Neural progenitor cell (in vitro differentiated cells): ENCODE measurements around the gene ZNF518B. TPM values are rescaled to one million over a fixed set of nuclear protein-coding genes. Genes with fewer than 3 reads are reported as not detected.

ENCODE experiments used
- DNase-seq: peaks from one replicate; pipeline ENCODE4 v3.0.0-alpha.2; 2016; ENCODE audit warnings: low spot score
- H2AFZ ChIP-seq: fragments of 200-600 bp; sonication (generic); replicated peaks from 2 replicates; pipeline ENCODE4 v1.6.1; 2016; ENCODE audit warnings: antibody characterized with exemption
- H3F3A ChIP-seq: fragments of 200-600 bp; sonication (generic); 2 replicates; pipeline ENCODE4 v1.6.1; 2016; ENCODE audit warnings: antibody characterized with exemption, low read depth
- H3K27ac ChIP-seq: fragments of 200-600 bp; sonication (generic); 2 replicates; pipeline ENCODE4 v1.5.1; 2016; ENCODE audit warnings: mild to moderate bottlenecking
- H3K27me3 ChIP-seq: fragments of 200-600 bp; sonication (generic); 2 replicates; pipeline ENCODE4 v1.6.1; 2016; ENCODE audit warnings: mild to moderate bottlenecking, moderate library complexity
- H3K36me3 ChIP-seq: fragments of 200-600 bp; sonication (generic); 2 replicates; pipeline ENCODE4 v1.5.1; 2016
- H3K4me1 ChIP-seq: fragments of 200-600 bp; sonication (generic); 2 replicates; pipeline ENCODE4 v1.6.1; 2016; ENCODE audit warnings: mixed run types
- H3K4me2 ChIP-seq: fragments of 200-600 bp; sonication (generic); 2 replicates; pipeline ENCODE4 v1.6.1; 2016
- H3K4me3 ChIP-seq: fragments of 200-600 bp; sonication (generic); 2 replicates; pipeline ENCODE4 v1.5.1; 2016
- H3K79me2 ChIP-seq: fragments of 200-600 bp; sonication (generic); 2 replicates; pipeline ENCODE4 v1.6.1; 2016; ENCODE audit warnings: low read depth
- H3K9ac ChIP-seq: fragments of 200-600 bp; sonication (generic); 2 replicates; pipeline ENCODE4 v1.6.1; 2016
- H3K9me3 ChIP-seq: fragments of 200-600 bp; sonication (generic); 2 replicates; pipeline ENCODE4 v1.5.1; 2016; ENCODE audit warnings: low read depth
- H4K20me1 ChIP-seq: fragments of 200-600 bp; sonication (generic); 2 replicates; pipeline ENCODE4 v1.6.1; 2016; ENCODE audit warnings: low read depth
- H3K27ac Mint-ChIP-seq: 3 replicates; pipeline ENCODE4 v1.8.0; 2021; ENCODE audit warnings: mixed read lengths
- H3K27me3 Mint-ChIP-seq: 2 replicates; pipeline ENCODE4 v1.8.0; 2022; ENCODE audit warnings: low read depth, mild to moderate bottlenecking, inconsistent platforms, moderate library complexity, mixed read lengths; ENCODE audit not compliant: insufficient read depth
- H3K36me3 Mint-ChIP-seq: 3 replicates; pipeline ENCODE4 v1.8.0; 2021; ENCODE audit warnings: mixed read lengths
- H3K4me1 Mint-ChIP-seq: 3 replicates; pipeline ENCODE4 v1.8.0; 2021; ENCODE audit warnings: mixed read lengths
- H3K4me3 Mint-ChIP-seq: 3 replicates; pipeline ENCODE4 v1.8.0; 2021; ENCODE audit warnings: mild to moderate bottlenecking, moderate library complexity, mixed read lengths
- H3K9me3 Mint-ChIP-seq: 3 replicates; pipeline ENCODE4 v1.8.0; 2020; ENCODE audit warnings: mixed read lengths
- EZH2 ChIP-seq: fragments of 200-600 bp; sonication (generic); IDR thresholded peaks from 2 replicates; pipeline ENCODE4 v1.6.1; 2017; ENCODE audit warnings: antibody characterized with exemption, mild to moderate bottlenecking, moderate library complexity
- EZH2phosphoT487 ChIP-seq: fragments of 200-600 bp; sonication (generic); IDR thresholded peaks from 2 replicates; pipeline ENCODE4 v1.6.1; 2017; ENCODE audit warnings: antibody characterized with exemption
- total RNA-seq: library from RNA; depleted of rRNA; stranded (reverse); fragments of >200 nt; gene quantifications from 2 replicates; pipeline ENCODE4 v1.2.3, GENCODE V29; 2015; ENCODE audit warnings: low replicate concordance
- TF ChIP-seq, protein P1 (sequence below): fragments of 200-600 bp; sonication (generic); IDR thresholded peaks from 2 replicates; pipeline ENCODE4 v1.5.1; 2017; ENCODE audit warnings: antibody characterized with exemption, mild to moderate bottlenecking

ZNF518B gene, protein sequence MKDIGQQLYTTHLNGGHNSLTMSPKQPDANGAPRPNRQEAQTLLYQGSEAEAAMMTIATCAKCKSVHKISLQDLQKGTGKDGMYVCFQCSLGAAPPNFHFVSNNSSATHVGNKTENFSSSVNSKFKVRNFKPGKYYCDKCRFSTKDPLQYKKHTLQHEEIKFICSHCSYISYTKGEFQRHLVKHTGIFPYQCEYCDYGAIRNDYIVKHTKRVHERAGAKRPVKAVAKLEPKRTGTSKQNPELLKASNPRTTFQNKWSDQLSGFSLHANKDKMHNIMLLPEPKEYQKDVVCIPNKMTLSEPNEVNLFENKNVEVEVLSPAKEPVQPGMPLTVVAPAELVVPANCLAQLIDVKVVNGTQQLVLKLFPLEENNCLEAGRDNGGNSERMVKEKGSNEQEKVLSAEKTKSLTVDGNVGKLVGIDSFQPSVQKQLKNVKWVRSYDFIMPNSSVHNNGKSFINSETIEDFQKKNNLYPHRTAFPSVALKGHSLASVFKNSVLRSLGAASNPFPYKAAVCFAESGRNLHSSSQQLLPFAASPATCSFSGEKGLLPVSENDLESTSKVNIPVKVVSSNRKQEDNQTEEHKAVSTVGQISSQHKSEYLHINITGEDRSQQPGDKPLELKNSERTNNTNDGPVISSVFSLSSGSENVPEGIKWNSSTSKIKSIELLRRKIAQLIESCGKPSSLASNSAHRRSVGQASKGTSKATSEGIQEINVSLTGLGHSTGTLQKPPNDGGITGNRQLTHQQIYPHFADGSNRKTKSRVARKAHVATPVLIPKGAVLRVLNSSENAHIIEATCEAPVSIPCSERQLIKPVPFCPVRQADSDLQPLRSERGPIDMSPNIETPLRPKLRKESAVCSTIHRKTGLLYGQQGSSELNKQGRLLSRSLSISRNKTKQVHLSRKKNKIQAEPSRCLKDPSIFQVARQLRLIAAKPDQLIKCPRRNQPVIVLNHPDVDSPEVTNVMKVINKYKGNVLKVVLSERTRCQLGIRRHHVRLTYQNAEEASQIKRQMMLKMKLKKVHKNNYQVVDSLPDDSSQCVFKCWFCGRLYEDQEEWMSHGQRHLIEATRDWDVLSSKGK
- total RNA-seq = 85.8 and 158 TPM in 2 replicates

DNA sequence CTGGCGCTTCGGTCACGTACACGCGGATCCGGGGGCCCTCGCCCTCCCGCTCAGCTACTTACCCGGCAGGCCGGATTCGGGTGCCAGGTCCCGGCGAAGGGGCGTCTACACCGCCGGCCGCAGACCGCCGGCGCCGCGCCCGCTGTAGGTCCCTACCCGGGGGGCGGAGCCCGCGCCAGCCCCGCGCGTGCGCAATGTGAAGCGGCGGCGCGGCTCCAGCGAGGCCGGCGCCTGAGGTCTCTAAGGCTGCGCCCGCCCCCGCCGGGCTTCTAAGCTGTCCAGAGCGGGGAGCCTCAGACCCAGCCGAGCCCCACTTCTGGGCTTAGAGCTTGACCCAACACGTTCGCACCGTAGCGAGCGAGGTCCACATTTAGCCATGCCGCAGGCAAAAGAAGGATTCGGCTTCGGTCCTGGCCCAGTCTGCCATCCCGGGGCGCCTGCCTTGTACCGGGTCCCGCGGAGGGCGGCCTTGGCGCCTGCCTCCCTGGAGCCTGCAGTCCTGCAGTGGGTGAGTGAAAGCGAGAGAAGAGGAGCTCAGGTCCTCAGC lies at the start of gene ZNF518B:
ZNF518B (minus strand) TSS at position 172 of the 547 bp plus-strand sequence. CDS start 11,098 bp downstream, outside the sequence.
- Mint-ChIP-seq H3K9me3 (peaks cover 50% of the 10 kb centered on the region), H3K27ac (peak within 1 kb of the TSS; percentile 35), H3K4me3 (peak within 1 kb of the TSS; percentile 91), H3K4me1 (peaks cover 8% of the 10 kb centered on the region), H3K36me3 (peaks cover 33% of the 10 kb centered on the region), H3K27me3 (peaks cover 14% of the 10 kb centered on the region)
- Histone ChIP-seq H3K9me3 (no peaks in the 10 kb centered on the region), H3K9ac (peak within 1 kb of the TSS; percentile 33), H3K4me1 (peaks cover 16% of the 10 kb centered on the region), H3K79me2 (peaks cover 43% of the 10 kb centered on the region), H3K4me2 (peak within 1 kb of the TSS; percentile 86), H4K20me1 (peaks cover 33% of the 10 kb centered on the region), H3K36me3 (peaks cover 5% of the 10 kb centered on the region), H3K27me3 (peaks cover 50% of the 10 kb centered on the region), H3K4me3 (peak within 1 kb of the TSS; percentile 57), H2AFZ (peak within 1 kb of the TSS; percentile 84), H3F3A (peaks cover 16% of the 10 kb centered on the region), H3K27ac (no peak within 1 kb of the TSS)
- TF ChIP-seq EZH2 (peak; percentile 23), EZH2phosphoT487 (peak; percentile 45)
- TF ChIP-seq, protein P1, sequence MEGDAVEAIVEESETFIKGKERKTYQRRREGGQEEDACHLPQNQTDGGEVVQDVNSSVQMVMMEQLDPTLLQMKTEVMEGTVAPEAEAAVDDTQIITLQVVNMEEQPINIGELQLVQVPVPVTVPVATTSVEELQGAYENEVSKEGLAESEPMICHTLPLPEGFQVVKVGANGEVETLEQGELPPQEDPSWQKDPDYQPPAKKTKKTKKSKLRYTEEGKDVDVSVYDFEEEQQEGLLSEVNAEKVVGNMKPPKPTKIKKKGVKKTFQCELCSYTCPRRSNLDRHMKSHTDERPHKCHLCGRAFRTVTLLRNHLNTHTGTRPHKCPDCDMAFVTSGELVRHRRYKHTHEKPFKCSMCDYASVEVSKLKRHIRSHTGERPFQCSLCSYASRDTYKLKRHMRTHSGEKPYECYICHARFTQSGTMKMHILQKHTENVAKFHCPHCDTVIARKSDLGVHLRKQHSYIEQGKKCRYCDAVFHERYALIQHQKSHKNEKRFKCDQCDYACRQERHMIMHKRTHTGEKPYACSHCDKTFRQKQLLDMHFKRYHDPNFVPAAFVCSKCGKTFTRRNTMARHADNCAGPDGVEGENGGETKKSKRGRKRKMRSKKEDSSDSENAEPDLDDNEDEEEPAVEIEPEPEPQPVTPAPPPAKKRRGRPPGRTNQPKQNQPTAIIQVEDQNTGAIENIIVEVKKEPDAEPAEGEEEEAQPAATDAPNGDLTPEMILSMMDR = no peak
- peak; percentile 87 for DNase-seq

DNA sequence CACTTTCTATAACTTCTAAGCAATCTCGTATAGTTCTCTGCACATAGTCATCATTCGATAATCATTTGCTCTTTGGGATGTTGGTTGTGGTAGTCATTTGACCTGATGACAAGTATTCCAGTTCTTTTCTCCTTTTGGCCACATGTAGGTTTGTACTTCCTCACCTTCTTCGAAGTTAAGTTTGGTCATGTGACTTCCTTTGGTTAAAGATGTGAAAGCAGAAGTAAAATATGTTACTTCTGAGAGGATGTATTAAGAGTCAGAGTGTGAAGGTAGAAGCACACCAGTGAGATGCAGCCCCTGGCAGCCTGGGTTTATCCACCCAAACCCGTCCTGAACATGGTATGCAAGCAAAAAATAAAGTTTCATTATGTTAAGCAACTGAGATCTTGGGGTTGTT lies 48.9 kb upstream of the ZNF518B start:
- no peak overlapping the region for H3K4me3 Mint-ChIP-seq
- no peak overlapping the region for H3K4me2 ChIP-seq
- H3K27me3 ChIP-seq = no peaks in the 10 kb centered on the region
- TF ChIP-seq, protein P1 = no peak
- no peak for TF ChIP-seq EZH2
- TF ChIP-seq EZH2phosphoT487 = no peak
- H3K9ac ChIP-seq = no peak overlapping the region
- no peak overlapping the region for H2AFZ ChIP-seq
- no peak for DNase-seq
- no peak overlapping the region for H3K27ac ChIP-seq
- H3K79me2 ChIP-seq = no peaks in the 10 kb centered on the region
- peaks cover 7% of the 10 kb centered on the region for H3K9me3 Mint-ChIP-seq
- H3K9me3 ChIP-seq = no peaks in the 10 kb centered on the region
- no peak overlapping the region for H3K4me3 ChIP-seq
- no peaks in the 10 kb centered on the region for H3F3A ChIP-seq
- no peaks in the 10 kb centered on the region for H3K36me3 Mint-ChIP-seq
- peaks cover 3% of the 10 kb centered on the region for H3K4me1 ChIP-seq
- H3K4me1 Mint-ChIP-seq = peaks cover 3% of the 10 kb centered on the region
- no peak overlapping the region for H3K27ac Mint-ChIP-seq
- no peaks in the 10 kb centered on the region for H3K36me3 ChIP-seq
- no peaks in the 10 kb centered on the region for H4K20me1 ChIP-seq
- peaks cover 3% of the 10 kb centered on the region for H3K27me3 Mint-ChIP-seq

DNA sequence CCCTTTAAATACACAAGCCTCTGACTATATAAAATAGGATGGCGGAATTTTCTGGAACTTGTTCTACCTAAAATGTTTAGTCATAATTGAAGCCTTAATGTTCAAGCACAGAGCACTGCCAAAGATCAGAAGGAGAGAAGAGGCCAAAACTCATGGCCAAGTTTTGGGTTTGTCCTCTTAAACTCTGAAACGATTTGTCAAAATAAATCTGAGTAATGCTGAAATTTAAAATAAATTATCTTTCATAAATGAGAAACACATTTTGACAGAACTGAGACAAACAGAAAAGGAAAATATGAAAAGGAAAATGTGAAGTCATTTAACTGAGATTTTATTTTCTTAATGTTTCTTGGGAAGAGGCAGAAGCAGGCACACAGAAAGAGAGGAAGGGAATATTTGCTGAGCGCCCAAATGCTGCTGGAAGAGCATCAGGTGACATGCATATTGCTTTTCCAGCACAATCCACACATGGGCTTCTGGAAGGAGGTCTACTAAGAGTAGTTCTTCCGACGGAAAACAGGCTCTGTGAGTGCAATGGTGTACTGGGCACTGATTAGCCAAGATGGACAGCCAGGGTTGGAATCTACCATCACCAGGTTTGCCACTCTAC lies 47.4 kb upstream of the ZNF518B start:
- Mint-ChIP-seq H3K4me3 (no peak overlapping the region), H3K27me3 (peaks cover 3% of the 10 kb centered on the region), H3K4me1 (peaks cover 10% of the 10 kb centered on the region), H3K9me3 (peaks cover 10% of the 10 kb centered on the region), H3K27ac (no peak overlapping the region), H3K36me3 (no peaks in the 10 kb centered on the region)
- H3F3A ChIP-seq = peaks cover 2% of the 10 kb centered on the region
- H3K4me3 ChIP-seq = no peak overlapping the region
- H4K20me1 ChIP-seq = no peaks in the 10 kb centered on the region
- no peak overlapping the region for H3K9ac ChIP-seq
- no peak for DNase-seq
- H3K27me3 ChIP-seq = no peaks in the 10 kb centered on the region
- TF ChIP-seq EZH2phosphoT487 = no peak
- TF ChIP-seq, protein P1 = no peak
- no peak for TF ChIP-seq EZH2
- H2AFZ ChIP-seq = no peak overlapping the region
- no peaks in the 10 kb centered on the region for H3K36me3 ChIP-seq
- peaks cover 12% of the 10 kb centered on the region for H3K4me1 ChIP-seq
- H3K27ac ChIP-seq = no peak overlapping the region
- H3K9me3 ChIP-seq = no peaks in the 10 kb centered on the region
- H3K4me2 ChIP-seq = no peak overlapping the region
- no peaks in the 10 kb centered on the region for H3K79me2 ChIP-seq
